WERI-Rb-1 (cell line): ENCODE measurements around the gene CFD.
"Not testable (repeated sequence)": the region's sequence is repeated elsewhere in the genome, so short reads cannot be mapped to it uniquely, and the experiment has no call there.

Experiments
- DNase-seq: peaks from one replicate; pipeline ENCODE4 v3.0.0-alpha.2; 2020
- H3K27ac ChIP-seq: fragments of 250-450 bp; sonication (Bioruptor Pico); 2 replicates; pipeline ENCODE4 v1.5.1; 2020; ENCODE audit warnings: mild to moderate bottlenecking, moderate library complexity
- H3K27me3 ChIP-seq: fragments of 250-450 bp; sonication (Bioruptor Pico); 2 replicates; pipeline ENCODE4 v1.5.1; 2021; ENCODE audit warnings: mild to moderate bottlenecking, low read depth, moderate library complexity; ENCODE audit not compliant: insufficient read depth, severe bottlenecking
- H3K36me3 ChIP-seq: fragments of 250-450 bp; sonication (Bioruptor Pico); 2 replicates; pipeline ENCODE4 v1.5.1; 2020; ENCODE audit warnings: mild to moderate bottlenecking, moderate library complexity
- H3K4me3 ChIP-seq: 2 replicates; pipeline ENCODE4 v1.5.1; 2011; ENCODE audit warnings: low read depth, mild to moderate bottlenecking, control low read depth, low read length
- H3K9me3 ChIP-seq: fragments of 250-450 bp; sonication (Bioruptor Pico); 2 replicates; pipeline ENCODE4 v1.5.1; 2021; ENCODE audit warnings: mild to moderate bottlenecking, moderate library complexity; ENCODE audit not compliant: severe bottlenecking
- TF ChIP-seq, protein P1 (sequence below): IDR thresholded peaks from 2 replicates; pipeline ENCODE4 v1.5.1; 2011; ENCODE audit warnings: low read depth, mild to moderate bottlenecking, control low read depth, inconsistent platforms, low read length

CFD gene

DNA sequence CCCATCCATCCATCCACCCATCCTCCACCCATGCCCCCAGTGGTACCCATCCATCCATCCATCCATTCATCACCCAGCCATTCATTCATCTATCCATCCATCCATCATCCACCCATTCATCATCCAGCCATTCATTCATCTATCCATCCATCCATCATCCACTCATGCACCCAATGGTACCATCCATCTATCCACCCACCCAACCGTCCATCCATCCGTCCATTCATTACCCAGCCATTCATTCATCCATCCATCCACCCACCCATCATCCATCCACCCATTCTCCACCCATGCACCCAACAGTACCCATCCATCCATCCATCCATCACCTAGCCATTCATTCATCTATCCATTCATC lies 43.0 kb upstream of the CFD start:
- TF ChIP-seq, protein P1, sequence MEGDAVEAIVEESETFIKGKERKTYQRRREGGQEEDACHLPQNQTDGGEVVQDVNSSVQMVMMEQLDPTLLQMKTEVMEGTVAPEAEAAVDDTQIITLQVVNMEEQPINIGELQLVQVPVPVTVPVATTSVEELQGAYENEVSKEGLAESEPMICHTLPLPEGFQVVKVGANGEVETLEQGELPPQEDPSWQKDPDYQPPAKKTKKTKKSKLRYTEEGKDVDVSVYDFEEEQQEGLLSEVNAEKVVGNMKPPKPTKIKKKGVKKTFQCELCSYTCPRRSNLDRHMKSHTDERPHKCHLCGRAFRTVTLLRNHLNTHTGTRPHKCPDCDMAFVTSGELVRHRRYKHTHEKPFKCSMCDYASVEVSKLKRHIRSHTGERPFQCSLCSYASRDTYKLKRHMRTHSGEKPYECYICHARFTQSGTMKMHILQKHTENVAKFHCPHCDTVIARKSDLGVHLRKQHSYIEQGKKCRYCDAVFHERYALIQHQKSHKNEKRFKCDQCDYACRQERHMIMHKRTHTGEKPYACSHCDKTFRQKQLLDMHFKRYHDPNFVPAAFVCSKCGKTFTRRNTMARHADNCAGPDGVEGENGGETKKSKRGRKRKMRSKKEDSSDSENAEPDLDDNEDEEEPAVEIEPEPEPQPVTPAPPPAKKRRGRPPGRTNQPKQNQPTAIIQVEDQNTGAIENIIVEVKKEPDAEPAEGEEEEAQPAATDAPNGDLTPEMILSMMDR: no peak
- H3K27ac ChIP-seq: no peak overlapping the region
- no peaks in the 10 kb centered on the region for H3K9me3 ChIP-seq
- no peak overlapping the region for H3K4me3 ChIP-seq
- no peaks in the 10 kb centered on the region for H3K27me3 ChIP-seq
- no peak for DNase-seq
- H3K36me3 ChIP-seq: peaks cover 37% of the 10 kb centered on the region

DNA sequence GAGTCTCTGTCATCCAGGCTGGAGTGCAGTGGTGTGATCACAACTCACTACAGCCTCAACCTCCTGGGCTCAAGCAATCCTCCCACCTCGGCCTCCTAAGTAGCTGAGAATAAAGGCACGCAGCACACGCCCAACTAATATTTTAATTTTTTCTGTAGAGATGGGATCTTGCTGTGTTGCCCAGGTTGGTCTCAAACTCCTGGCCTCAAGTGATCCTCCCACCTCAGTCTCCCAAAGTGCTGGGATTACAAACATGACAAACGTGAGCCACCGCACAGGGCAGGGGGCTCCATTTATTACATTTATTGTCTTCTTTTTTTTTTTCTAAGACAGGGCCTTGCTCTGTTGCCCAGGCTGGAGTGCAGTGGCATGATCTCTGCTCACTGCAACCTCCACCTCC lies 39.3 kb upstream of the CFD start:
- H3K4me3 ChIP-seq, DNase-seq, H3K9me3 ChIP-seq, H3K27me3 ChIP-seq, H3K27ac ChIP-seq, H3K36me3 ChIP-seq: not testable (repeated sequence)

DNA sequence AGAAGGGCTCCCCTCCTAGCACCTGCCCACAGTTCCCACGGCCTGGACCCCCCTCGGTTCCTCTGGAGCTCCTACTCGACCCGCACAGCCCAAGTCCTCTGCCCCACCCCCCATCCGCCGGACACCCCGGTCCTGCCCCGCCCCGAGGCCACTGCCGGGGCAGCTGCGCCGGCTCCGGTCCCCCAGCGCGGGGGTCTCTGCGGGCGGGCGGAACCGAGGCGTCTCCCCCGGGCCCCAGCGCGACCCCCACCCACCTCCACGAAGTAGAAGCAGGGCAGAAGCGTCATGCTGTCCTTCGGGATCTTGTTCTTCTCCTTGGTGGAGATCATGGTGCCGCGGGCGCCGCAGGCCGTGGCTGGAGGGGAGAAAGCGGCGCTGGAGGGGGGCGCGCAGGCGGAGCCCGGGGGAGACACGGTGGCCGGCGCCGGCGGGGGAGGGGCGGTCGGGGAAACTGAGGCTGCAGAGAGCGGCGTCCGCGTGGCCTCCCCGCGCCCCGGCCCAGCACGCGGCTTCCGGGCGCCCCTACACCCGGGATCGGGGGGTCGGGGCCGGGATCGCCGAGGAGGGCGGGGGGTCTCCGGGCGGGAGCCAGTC lies 38.1 kb upstream of the CFD start:
- H3K9me3 ChIP-seq: no peaks in the 10 kb centered on the region
- H3K36me3 ChIP-seq: peaks cover 4% of the 10 kb centered on the region
- no peaks in the 10 kb centered on the region for H3K27me3 ChIP-seq
- TF ChIP-seq, protein P1: no peak
- H3K27ac ChIP-seq: peak overlapping the region; percentile 44
- peak; percentile 44 for DNase-seq
- H3K4me3 ChIP-seq: peak overlapping the region; percentile 68

DNA sequence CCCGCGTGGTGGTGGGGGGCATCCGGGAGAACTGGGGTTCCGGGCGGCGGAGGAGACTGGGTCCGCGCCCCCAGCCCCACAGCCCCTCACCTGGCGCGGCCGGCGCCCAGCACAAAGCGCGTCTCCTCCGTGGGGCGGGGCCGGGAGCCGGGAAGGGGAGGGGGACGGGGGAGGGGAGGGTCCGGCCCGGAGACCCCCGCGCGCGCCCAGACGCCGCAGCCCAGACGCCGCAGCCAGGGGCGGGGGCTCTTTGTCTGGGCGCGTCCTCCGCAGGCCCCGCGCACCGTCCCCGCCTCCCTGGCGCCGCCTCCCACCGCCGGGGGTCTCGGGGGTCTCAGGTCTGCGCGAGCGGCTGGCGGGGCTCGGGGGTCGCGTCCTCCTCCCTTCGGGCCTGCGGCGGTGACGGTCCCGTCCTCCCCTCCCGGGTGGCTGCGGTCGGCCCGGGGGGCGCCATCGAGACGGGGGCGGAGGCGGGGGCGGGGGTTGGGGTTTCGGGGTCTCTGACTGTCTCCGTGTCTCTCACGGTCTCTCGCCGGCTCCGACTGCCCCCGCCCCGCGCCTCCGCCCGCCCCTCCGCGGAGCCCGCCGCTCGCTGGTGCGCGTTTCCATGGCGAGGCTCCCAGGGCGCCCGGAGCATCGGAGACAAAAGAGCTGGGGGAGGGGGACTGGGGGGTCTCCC lies 37.5 kb upstream of the CFD start, which contains the start of gene PLPPR3:
PLPPR3 (minus strand) TSS at position 131 of the 679 bp plus-strand sequence. CDS start 396 bp downstream, outside the sequence.
- H3K4me3 ChIP-seq: peak within 1 kb of the TSS; percentile 68

DNA sequence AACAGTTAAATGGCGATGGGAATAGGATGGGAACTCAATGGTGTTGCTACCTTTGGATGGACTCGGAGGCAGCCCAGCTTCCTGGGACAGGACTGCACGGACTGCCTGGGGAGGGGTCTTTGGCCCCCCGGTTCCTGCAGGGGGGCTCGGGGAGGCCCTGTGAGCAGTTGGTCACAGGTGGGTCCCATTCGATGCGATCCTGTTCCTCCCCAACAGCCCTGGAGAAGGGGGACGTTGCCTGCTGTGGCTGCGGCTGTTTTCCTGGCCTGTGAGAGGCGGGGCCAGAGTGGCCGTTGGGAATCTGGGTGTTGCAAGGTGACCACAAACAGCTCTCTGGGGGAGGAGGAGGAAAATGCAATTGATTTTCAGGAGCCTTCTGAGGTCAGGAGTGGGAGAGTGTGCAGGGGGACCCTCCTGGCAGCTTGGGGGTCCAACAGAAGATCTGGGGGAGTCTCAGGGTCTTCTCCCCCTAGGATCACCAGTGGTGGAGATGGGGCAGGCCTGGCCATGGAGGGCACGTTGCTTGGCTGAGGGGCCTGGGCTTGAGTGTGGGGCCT lies 35.8 kb upstream of the CFD start:
- no peak overlapping the region for H3K4me3 ChIP-seq
- no peaks in the 10 kb centered on the region for H3K27me3 ChIP-seq
- DNase-seq: peak; percentile 58
- H3K27ac ChIP-seq: peak overlapping the region; percentile 55
- no peaks in the 10 kb centered on the region for H3K9me3 ChIP-seq
- no peaks in the 10 kb centered on the region; the same call in 1 of the 2 replicates for H3K36me3 ChIP-seq
- TF ChIP-seq, protein P1: no peak

More for the DNA sequence above, 37.5 kb upstream of the CFD start, which contains the start of gene PLPPR3:
- Histone ChIP-seq H3K9me3 (no peaks in the 10 kb centered on the region), H3K27ac (peak within 1 kb of the TSS; percentile 58), H3K36me3 (peaks cover 4% of the 10 kb centered on the region), H3K27me3 (no peaks in the 10 kb centered on the region)
- TF ChIP-seq, protein P1: no peak
- DNase-seq: no peak

DNA sequence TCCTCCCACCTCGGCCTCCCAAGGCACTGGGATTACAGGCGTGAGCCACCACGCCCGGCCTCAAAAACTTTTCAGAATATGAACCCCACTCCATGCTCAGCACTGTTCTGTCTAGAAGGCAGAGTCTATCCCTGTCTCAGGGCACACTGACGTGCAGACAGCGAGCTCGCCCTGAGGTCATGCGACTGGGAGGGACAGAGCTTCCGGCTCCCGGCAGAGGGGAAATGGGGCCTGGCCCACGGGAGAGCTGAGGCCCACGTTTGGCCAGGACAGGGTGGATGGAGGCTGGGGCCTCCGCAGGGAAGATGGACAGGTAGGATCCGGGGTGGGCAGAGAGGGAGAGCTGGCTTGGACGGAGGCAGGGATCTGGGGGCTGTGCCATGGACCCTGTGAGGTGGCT lies 34.6 kb upstream of the CFD start:
- Histone ChIP-seq H3K4me3 (no peak overlapping the region), H3K27ac (no peak overlapping the region), H3K9me3 (no peaks in the 10 kb centered on the region), H3K36me3 (no peaks in the 10 kb centered on the region), H3K27me3 (no peaks in the 10 kb centered on the region)
- TF ChIP-seq, protein P1: no peak
- no peak for DNase-seq
